GM21717 (cell line): ENCODE data around the gene C10orf90.

Experiments used
- ATAC-seq: cut with Tn5 transposase; IDR thresholded peaks from one replicate; pipeline ENCODE4 v1.9.1; 2021; ENCODE audit warnings: mild to moderate bottlenecking, moderate library complexity; ENCODE audit not compliant: unreplicated experiment

C10orf90 gene

GRCh38 chr10:126670056-126670894 lies at the start of gene C10orf90:
TSS of gene C10orf90 (minus strand) at chr10:126670693. CDS start at chr10:126670480, 213 bp downstream.
- ATAC-seq: no peak

GRCh38 chr10:126716366-126716765 lies 45.9 kb upstream of the C10orf90 start:
- no peak for ATAC-seq

GRCh38 chr10:126713594-126713993 lies 43.1 kb upstream of the C10orf90 start:
- no peak for ATAC-seq

- no peak for ATAC-seq
Observed at GRCh38 chr10:126712681-126713080, 42.2 kb upstream of the C10orf90 start.

GRCh38 chr10:126705951-126706565 lies 35.6 kb upstream of the C10orf90 start:
- ATAC-seq: no peak

GRCh38 chr10:126705131-126705530 lies 34.6 kb upstream of the C10orf90 start:
- ATAC-seq: no peak

- ATAC-seq: no peak
Observed at GRCh38 chr10:126704649-126705048, 34.2 kb upstream of the C10orf90 start.

GRCh38 chr10:126702181-126702580 lies 31.7 kb upstream of the C10orf90 start:
- ATAC-seq: no peak

GRCh38 chr10:126701526-126701925 lies 31.0 kb upstream of the C10orf90 start:
- ATAC-seq: no peak

GRCh38 chr10:126696684-126697083 lies 26.2 kb upstream of the C10orf90 start:
- no peak for ATAC-seq

- ATAC-seq: no peak
Observed at GRCh38 chr10:126691456-126691855, 21.0 kb upstream of the C10orf90 start.

- no peak for ATAC-seq
Observed at GRCh38 chr10:126690534-126690933, 20.0 kb upstream of the C10orf90 start.

GRCh38 chr10:126689461-126689994 lies 19.0 kb upstream of the C10orf90 start:
- no peak for ATAC-seq

- ATAC-seq: no peak
Observed at GRCh38 chr10:126687121-126687606, 16.7 kb upstream of the C10orf90 start.

GRCh38 chr10:126686719-126687118 lies 16.2 kb upstream of the C10orf90 start:
- ATAC-seq: no peak

- no peak for ATAC-seq
Observed at GRCh38 chr10:126686268-126686667, 15.8 kb upstream of the C10orf90 start.

GRCh38 chr10:126685756-126686155 lies 15.3 kb upstream of the C10orf90 start:
- no peak for ATAC-seq

GRCh38 chr10:126684171-126684745 lies 13.8 kb upstream of the C10orf90 start:
- ATAC-seq: no peak

GRCh38 chr10:126683466-126683865 lies 13.0 kb upstream of the C10orf90 start:
- no peak for ATAC-seq

GRCh38 chr10:126675656-126676438 lies 5.4 kb upstream of the C10orf90 start:
- ATAC-seq: no peak
